ENCODE data around the gene SLC27A5.

- TF ChIP-seq CTCF (IDR thresholded peaks at IDR 0.05; ENCODE audit: poor library complexity) (no peak), EZH2 (IDR thresholded peaks at IDR 0.05; ENCODE audit: borderline replicate concordance) (no peak), EZH2phosphoT487 (IDR thresholded peaks at IDR 0.05; ENCODE audit: low read depth, severe bottlenecking, unreplicated experiment) (no peak)
Observed at GRCh38 chr19:58479303-58479702, 32.5 kb downstream of the SLC27A5 start.

Data from hepatocyte (in vitro differentiated cells).